GM21786 (cell line): ENCODE results near the gene IRF2BP1.

ENCODE experiments used
- ATAC-seq: cut with Tn5 transposase; IDR thresholded peaks from one replicate; pipeline ENCODE4 v1.9.1; 2021; ENCODE audit not compliant: unreplicated experiment

Gene IRF2BP1

GRCh38 chr19:45885556-45886426 lies at the start of gene IRF2BP1:
IRF2BP1 (minus strand) TSS chr19:45886141; CDS start chr19:45885774, 367 bp downstream.
- ATAC-seq = peak; percentile 48

GRCh38 chr19:45935267-45935666 lies 49.3 kb upstream of the IRF2BP1 start:
- no peak for ATAC-seq

GRCh38 chr19:45934551-45935230 lies 48.8 kb upstream of the IRF2BP1 start:
- no peak for ATAC-seq

- no peak for ATAC-seq
Observed at GRCh38 chr19:45933759-45934158, 47.8 kb upstream of the IRF2BP1 start.

GRCh38 chr19:45931055-45931454 lies 45.1 kb upstream of the IRF2BP1 start:
- no peak for ATAC-seq

GRCh38 chr19:45929247-45929646 lies 43.3 kb upstream of the IRF2BP1 start:
- ATAC-seq = no peak

- ATAC-seq = no peak
Observed at GRCh38 chr19:45927565-45928261, 41.8 kb upstream of the IRF2BP1 start.

GRCh38 chr19:45924891-45925447 lies 39.0 kb upstream of the IRF2BP1 start:
- no peak for ATAC-seq

GRCh38 chr19:45922281-45922680 lies 36.3 kb upstream of the IRF2BP1 start:
- ATAC-seq = no peak

GRCh38 chr19:45920458-45920857 lies 34.5 kb upstream of the IRF2BP1 start:
- ATAC-seq = no peak

GRCh38 chr19:45919678-45920077 lies 33.7 kb upstream of the IRF2BP1 start:
- ATAC-seq = no peak

GRCh38 chr19:45918721-45919120 lies 32.8 kb upstream of the IRF2BP1 start:
- ATAC-seq = no peak

- ATAC-seq = no peak
Observed at GRCh38 chr19:45917421-45918091, 31.6 kb upstream of the IRF2BP1 start.

GRCh38 chr19:45913874-45914830 lies 28.2 kb upstream of the IRF2BP1 start, which contains the start of gene NANOS2:
NANOS2 (minus strand) TSS chr19:45914778; CDS start chr19:45914693, 85 bp downstream.
- no peak for ATAC-seq

- no peak for ATAC-seq
Observed at GRCh38 chr19:45911291-45911690, 25.4 kb upstream of the IRF2BP1 start.

- no peak for ATAC-seq
Observed at GRCh38 chr19:45908956-45909355, 23.0 kb upstream of the IRF2BP1 start.

- no peak for ATAC-seq
Observed at GRCh38 chr19:45906221-45906620, 20.3 kb upstream of the IRF2BP1 start.

- ATAC-seq = no peak
Observed at GRCh38 chr19:45905011-45905410, 19.1 kb upstream of the IRF2BP1 start.
